NCI-H1417 (cell line): ENCODE data around the gene CCNI2.
"Not testable (repeated sequence)": the region's sequence is repeated elsewhere in the genome, so short reads cannot be mapped to it uniquely, and the experiment has no call there.

Experiments used
- DNase-seq, 3 experiments: peaks; one replicate each; lab custom pipeline; 2025; lab: John Stamatoyannopoulos, UW

CCNI2 gene

DNA sequence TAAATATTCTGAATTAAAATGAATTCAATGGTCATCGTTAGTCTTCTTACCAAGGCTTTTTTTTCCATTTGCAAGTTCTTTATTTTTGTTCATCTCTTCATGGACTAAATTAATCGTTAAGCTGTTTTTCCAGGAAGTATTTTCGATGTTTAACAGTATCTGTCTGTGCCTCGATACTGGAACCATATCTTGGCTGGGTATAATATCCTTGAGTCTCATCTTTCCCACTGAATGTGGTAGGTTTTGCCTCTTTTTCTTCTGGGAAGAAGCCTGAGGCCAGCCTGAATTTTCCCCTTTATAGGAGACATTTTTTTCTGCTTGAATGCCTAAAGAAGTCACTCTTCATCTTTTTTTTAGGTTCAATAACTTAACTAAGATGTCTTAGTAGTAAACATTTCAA is 33.8 kb downstream of the CCNI2 start:
- DNase-seq = no peak

DNA sequence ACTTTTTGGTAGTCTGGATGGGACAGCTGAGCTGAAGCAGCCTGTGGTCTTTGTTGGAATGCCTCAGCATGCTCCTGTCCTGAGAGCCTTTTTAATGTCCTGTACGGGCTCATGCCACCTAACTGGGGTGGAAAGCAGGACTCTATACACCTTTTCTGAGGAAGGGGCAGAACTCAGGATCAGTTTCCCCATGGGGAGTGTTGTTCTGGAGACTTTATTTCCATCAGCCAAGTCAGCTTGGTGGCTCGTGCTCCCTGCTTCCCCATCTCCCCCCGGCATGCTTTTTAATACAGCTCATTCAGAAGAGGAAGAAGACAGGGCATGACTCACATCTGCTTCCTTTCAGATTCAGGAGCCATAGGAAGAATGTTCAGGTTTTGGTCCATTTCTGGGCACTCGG is 34.9 kb downstream of the CCNI2 start:
- no peak for DNase-seq

DNA sequence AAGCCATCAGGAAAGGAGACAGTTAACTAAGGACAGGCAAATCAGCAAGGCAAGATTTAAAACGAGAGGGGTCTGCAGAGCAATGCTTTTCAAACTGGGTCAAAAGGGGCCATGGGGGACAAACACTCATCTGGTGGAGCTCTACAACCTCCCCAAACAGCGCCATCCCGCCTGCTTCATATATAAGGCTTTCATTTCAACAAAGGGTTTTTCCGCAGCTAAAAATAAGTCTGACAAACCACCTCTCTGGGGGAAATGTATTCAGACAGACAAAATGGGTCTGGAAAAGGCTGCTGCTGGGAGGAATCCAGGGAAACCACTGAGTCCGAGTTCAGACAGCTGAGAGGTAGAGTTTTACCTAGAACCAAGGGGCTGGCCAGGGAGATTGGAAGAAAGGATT is 38.1 kb downstream of the CCNI2 start:
- no peak for DNase-seq

DNA sequence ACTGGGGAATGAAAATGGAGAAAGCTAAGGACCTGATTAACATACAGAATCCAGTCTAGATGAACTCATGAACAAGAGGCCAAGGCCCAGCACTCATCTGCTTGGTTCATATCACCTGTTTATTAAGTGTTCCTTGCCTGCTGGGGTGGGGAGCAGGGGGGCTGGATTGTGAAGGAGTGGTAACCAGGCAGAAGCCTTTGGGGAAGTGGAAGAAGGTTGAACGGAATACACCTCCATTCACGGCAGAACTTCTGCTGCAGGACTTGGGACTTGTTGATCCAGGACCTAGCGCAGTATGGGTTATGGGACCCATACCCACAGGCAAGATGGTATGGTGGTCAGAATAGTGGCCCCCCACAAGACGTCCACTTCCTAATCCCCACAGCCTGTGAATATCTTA is 38.6 kb downstream of the CCNI2 start:
- no peak for DNase-seq

DNA sequence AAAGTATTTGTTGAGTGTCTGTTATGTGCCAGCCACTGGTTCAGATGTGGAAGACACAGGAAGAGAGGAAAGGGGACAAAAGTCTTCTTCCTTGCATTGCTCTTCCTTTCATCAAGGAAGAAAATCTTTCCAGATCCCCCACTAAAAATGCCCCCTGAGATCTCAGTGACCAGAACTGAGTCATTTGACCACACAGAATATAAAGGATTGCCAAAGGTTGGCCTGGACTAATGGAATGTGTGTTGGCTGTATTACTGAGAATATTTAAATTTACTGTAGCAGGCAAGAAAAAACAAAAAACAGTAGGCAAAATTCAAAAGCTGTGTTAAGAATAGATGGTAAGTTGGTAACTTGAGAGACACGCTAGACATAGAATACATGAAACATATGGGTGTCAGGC is 39.9 kb downstream of the CCNI2 start:
- DNase-seq = no peak

DNA sequence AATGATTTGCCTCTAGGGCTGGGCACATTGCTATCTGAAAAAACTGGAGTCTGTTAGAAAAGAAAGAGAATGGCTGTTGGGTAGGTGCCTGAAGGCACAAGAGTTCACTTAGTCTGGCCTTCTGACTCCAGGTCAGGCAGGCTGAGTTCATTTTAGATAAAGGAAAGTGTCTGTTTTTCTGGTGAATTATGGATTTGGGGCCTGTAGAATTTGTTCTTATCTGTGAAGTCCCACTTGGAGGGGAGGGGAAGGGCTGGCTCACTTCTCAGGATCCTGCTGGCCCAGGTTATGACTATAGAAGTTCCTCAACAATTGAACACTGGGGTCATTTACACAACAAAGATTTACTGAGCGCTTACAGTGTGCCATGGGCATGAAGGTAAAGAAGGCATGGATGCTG is 41.3 kb downstream of the CCNI2 start:
- DNase-seq = no peak

DNA sequence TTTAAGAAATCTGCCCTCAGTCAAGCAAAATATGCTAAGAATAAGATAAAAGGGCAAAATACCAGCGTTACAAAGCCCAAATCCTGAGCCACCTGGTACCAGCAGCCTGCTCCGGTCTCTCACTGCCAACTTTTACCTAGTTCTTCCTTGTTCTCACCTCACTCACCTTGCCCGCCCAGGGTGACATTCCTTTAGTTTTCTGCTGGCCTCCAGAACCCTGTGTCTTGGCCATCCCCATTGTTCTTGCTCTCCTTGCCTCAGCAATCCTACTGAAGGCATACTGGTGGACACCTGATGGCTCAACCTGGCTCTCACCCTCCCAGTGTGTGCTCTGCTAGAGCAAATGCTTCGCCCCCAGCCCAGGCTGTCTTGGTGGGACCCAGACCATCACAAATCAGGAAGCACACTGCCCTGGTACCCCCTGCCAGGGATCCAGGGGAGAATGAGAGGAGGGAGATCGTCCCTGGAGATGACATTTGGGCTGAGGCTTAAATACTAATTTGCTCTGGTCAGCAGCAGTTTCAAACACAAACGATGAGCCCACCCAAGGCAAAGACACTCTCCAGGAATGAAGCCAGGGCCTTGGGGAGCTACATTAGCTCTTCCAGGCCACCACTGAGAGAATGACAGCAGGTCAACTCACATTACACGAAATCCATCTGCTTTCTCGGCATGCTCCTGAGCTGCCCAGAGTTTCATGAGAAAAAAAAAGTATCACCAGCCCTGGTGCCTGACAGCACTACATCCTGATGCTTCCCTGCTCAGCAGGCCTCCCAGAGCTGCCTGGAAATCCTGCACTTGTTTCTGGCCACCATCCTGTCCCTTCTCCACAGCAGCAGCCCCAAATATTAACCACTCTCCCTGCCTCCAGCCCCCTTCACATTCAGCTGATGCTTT is 42.0 kb downstream of the CCNI2 start:
- no peak for DNase-seq

DNA sequence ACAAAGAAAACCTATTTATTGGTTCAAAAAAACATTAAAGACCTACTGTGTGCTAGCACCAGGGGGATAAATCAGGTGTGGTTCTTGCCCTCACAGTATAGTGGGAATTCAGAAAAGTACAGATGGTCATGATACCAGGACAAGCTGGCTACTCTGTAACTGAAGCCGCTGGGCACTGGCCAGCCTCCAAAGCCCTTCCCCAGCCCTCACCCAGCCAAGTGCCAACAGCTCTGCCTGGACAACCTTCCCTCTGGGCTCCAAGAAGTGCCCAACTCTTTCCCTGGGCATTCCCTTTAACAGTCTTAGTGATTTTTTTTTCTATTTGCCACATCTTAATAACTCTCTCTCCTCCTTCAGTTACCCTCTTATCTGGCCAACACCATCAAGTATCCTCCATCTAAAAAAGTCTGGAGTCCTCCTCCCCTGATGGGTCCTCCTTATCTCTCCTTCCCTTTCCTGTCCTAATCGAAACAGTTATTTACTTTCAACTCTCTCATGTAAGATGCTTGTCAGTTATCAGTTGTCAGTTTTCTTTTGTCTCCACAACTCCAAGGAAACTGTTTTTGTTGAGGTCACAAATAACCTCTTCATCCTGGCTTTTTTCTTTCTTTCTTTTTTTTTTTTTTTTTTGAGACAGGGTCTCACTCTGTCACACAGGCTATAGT is 43.1 kb downstream of the CCNI2 start:
- DNase-seq = no peak

DNA sequence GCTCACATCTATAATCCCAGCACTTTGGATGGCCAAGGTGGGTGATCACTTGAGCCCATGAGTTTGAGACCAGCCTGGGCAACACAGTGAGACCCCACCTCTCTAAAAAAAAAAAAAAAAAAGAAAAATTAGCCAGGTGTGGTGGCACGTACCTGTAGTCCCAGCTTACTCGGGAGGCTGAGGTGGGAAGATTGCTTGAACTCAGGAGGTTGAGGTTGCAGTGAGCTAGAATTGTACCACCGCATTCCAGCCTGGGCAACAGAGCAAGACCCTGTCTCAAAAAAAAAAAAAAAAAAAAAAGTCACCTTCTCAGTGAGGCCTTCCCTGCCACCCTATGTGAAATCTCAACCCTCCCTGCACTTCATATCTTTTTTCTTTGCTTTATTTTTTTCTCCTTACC is 43.8 kb downstream of the CCNI2 start:
- no peak for DNase-seq

DNA sequence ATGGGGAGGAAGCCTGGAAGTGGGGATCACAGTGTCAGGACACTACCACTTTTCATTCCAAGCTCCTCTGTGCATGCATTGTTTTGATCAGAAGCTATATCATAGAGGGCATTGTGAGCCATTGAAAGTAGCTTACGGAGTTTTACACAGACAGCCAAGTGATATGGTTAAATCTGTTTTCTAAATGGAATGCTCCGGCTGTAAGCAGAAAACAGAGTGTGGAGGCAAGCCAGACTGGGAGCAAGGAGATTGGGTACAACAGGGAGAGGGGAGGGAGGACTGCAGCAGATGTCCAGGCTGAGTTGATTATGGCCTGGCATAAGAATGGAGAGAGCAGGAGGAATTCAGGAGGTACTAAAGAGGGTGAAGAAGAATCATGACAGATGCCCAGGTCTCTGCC is 50.4 kb downstream of the CCNI2 start:
- no peak for DNase-seq

DNA sequence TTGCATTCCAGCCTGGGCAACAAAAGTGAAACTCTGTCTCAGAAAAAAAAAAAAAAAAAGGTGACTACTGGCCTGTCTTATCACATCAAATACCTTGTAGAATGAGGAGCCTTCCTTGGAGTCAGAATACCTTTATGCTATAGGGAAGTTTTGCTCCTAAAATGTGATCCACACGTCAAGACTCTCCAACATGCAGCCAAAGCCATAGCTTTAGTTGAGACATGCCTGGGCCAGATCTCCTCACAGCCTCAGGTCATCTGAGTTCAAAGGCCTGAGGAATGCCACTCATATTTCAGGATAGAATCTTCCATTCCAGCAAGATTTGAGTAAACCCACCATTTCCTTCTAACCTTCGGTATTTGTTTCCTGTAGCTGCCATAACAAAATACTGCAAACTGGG is 52.2 kb downstream of the CCNI2 start:
- no peak for DNase-seq

DNA sequence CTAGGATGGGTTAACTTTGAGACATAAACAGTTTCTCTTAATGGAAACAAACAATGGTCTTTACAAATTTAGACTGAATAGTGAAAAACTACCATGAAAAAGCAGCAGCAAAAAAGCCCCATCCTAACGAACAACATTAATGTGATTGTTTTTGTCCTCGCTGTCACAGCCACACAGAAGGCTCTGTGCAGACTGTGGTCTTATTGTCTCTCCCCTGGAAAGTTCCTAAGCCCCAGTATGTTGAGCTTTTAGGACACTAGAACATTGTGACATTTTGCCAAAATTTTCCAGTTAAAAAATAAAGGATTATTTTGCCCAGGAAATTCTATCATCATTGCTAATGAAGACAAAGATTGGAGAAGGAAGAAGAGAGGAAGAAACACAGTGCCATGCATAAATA is 53.3 kb downstream of the CCNI2 start:
- no peak for DNase-seq

DNA sequence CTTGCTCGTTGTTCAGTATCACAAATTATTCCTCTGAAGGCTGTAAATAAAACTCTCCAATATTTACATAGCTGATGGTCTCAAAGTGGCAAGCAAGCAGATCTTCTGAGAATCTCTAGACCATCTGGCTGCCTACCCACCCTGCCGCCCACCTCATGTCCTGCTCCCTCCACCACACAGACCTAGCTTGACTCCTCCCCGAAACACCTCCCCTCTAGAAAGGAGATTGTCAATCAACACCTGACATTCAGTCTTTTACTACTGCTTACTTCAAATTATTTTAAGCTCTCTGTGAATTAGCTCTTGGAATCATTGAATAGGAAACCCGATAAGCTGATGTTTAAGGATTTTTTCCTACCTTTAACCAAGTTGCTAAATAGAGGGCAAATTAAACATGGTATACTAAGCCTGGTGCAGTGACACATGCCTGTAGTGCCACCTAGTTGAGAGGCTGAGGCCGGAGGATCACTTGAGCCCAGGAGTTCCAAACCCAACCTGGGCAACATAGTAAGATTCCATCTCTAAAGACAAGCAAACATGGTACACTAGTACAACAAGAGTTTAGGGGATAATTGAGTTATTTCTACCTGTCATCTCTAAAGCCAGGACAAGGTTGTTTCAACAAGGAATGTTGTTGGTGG is 54.9 kb downstream of the CCNI2 start:
- no peak for DNase-seq

DNA sequence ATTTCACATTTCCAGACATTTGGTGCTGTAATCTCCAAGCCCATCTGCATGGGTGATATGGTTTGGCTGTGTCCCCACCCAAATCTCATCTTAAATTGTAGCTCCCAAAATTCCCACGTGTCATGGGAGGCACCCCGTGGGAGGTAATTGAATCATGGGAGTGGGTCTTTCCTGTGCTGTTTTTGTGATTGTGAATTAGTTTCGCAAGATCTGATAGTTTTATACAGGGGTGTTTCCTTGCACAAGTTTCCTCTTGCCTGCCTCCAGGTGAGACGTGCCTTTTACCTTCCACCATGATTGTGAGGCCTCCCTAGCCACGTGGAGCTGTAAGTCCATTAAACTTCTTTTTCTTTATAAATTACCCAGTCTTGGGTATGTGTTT is 55.5 kb downstream of the CCNI2 start:
- DNase-seq = not testable (repeated sequence)
